GM12878 (cell line): ENCODE measurements around the gene SQSTM1. TPM values are rescaled to one million over a fixed set of nuclear protein-coding genes. Genes with fewer than 3 reads are reported as not detected.

Experiments
- ATF2 ChIP-seq: IDR thresholded peaks from 2 replicates; pipeline ENCODE4 v1.6.1; 2012; ENCODE audit warnings: low read length, inconsistent platforms
- CREM ChIP-seq: IDR thresholded peaks from 2 replicates; pipeline ENCODE4 v1.6.1; 2014; ENCODE audit warnings: antibody characterized with exemption, low read depth
- DPF2 ChIP-seq: fragments of 450-650 bp; IDR thresholded peaks from 2 replicates; pipeline ENCODE4 v1.6.1; 2017; ENCODE audit warnings: mild to moderate bottlenecking
- EGR1 ChIP-seq, 2 experiments: IDR thresholded peaks; 1 replicate in 1 of 2; 2 replicates in 1 of 2; pipeline ENCODE4 v1.6.1; 2011 to 2012; ENCODE audit warnings: low read depth in 2 of 2, low read length in 2 of 2, borderline replicate concordance in 1 of 2, mild to moderate bottlenecking in 1 of 2, moderate library complexity in 1 of 2
- NR2C1 ChIP-seq: fragments of 450-650 bp; IDR thresholded peaks from 2 replicates; pipeline ENCODE4 v1.6.1; 2017; ENCODE audit warnings: antibody characterized with exemption, mild to moderate bottlenecking, moderate library complexity
- POLR2A ChIP-seq: IDR thresholded peaks from 2 replicates; pipeline ENCODE4 v1.6.1; 2011; ENCODE audit warnings: low read depth, mild to moderate bottlenecking, low read length
- RFX5 ChIP-seq: IDR thresholded peaks from 2 replicates; pipeline ENCODE4 v1.6.1; 2011; ENCODE audit warnings: low read depth, low read length, improper control_type of control experiment
- SMAD5 ChIP-seq: IDR thresholded peaks from 2 replicates; pipeline ENCODE4 v1.6.1; 2016; ENCODE audit warnings: antibody characterized with exemption, low read depth
- SPI1 ChIP-seq: IDR thresholded peaks from 2 replicates; pipeline ENCODE4 v1.6.1; 2011; ENCODE audit warnings: low read depth, mild to moderate bottlenecking, low read length, moderate library complexity, borderline replicate concordance; ENCODE audit not compliant: insufficient read depth
- SUZ12 ChIP-seq: fragments of 200-600 bp; sonication (generic); IDR thresholded peaks from one replicate; pipeline ENCODE4 v1.6.1; 2018; ENCODE audit warnings: antibody characterized with exemption, mild to moderate bottlenecking; ENCODE audit not compliant: unreplicated experiment
- polyA plus RNA-seq, 11 experiments: library from polyadenylated mRNA; depleted of rRNA in 4 of 11; unstranded in 6 of 11; stranded (reverse) in 5 of 11; fragments of >200 nt; fragmentation: Nextera tagmentation in 4 of 11; fragmentation: Illumina TruSeq in 1 of 11; extraction: Ambion mirVana in 4 of 11; extraction: Trizol in 1 of 11; gene quantifications; 1 replicate in 1 of 11; 2 replicates in 10 of 11; pipeline versions ENCODE4 v1.2.1 to v1.2.3, GENCODE V29; 2011 to 2016; ENCODE audit warnings: inconsistent platforms in 2 of 11, missing spikeins in 2 of 11, low read depth in 1 of 11
- total RNA-seq, 4 experiments: library from RNA; depleted of rRNA in 3 of 4; stranded (reverse); fragments of >200 nt in 3 of 4; fragmentation: Illumina TruSeq in 1 of 4; extraction: Trizol in 1 of 4; gene quantifications; 2 replicates each; pipeline versions ENCODE4 v1.2.1 to v1.2.3, GENCODE V29; 2013 to 2021
- TF ChIP-seq, protein P1 (sequence below): fragments of 450-650 bp; IDR thresholded peaks from 2 replicates; pipeline ENCODE4 v1.6.1; 2017; ENCODE audit warnings: mild to moderate bottlenecking, moderate library complexity
- TF ChIP-seq, protein P2 (sequence below): fragments of 450-650 bp; IDR thresholded peaks from 2 replicates; pipeline ENCODE4 v1.6.1; 2017; ENCODE audit warnings: mild to moderate bottlenecking, low read depth, inconsistent platforms; ENCODE audit not compliant: poor library complexity, severe bottlenecking
- TF ChIP-seq, protein P3 (sequence below): fragments of 450-650 bp; IDR thresholded peaks from 2 replicates; pipeline ENCODE4 v1.6.1; 2017; ENCODE audit warnings: mild to moderate bottlenecking, moderate library complexity
- TF ChIP-seq, protein P4 (sequence below): fragments of 450-650 bp; IDR thresholded peaks from 2 replicates; pipeline ENCODE4 v1.6.1; 2018; ENCODE audit warnings: mild to moderate bottlenecking, low read depth, moderate library complexity; ENCODE audit not compliant: partially characterized antibody

Gene SQSTM1
- total and polyA plus RNA-seq, 10 of the 15 experiments (the other 5 are each of a cell fraction or from before 2014, with no cell fraction given): 6.3 to 138 (median 62.1) TPM

- TF ChIP-seq, protein P1, sequence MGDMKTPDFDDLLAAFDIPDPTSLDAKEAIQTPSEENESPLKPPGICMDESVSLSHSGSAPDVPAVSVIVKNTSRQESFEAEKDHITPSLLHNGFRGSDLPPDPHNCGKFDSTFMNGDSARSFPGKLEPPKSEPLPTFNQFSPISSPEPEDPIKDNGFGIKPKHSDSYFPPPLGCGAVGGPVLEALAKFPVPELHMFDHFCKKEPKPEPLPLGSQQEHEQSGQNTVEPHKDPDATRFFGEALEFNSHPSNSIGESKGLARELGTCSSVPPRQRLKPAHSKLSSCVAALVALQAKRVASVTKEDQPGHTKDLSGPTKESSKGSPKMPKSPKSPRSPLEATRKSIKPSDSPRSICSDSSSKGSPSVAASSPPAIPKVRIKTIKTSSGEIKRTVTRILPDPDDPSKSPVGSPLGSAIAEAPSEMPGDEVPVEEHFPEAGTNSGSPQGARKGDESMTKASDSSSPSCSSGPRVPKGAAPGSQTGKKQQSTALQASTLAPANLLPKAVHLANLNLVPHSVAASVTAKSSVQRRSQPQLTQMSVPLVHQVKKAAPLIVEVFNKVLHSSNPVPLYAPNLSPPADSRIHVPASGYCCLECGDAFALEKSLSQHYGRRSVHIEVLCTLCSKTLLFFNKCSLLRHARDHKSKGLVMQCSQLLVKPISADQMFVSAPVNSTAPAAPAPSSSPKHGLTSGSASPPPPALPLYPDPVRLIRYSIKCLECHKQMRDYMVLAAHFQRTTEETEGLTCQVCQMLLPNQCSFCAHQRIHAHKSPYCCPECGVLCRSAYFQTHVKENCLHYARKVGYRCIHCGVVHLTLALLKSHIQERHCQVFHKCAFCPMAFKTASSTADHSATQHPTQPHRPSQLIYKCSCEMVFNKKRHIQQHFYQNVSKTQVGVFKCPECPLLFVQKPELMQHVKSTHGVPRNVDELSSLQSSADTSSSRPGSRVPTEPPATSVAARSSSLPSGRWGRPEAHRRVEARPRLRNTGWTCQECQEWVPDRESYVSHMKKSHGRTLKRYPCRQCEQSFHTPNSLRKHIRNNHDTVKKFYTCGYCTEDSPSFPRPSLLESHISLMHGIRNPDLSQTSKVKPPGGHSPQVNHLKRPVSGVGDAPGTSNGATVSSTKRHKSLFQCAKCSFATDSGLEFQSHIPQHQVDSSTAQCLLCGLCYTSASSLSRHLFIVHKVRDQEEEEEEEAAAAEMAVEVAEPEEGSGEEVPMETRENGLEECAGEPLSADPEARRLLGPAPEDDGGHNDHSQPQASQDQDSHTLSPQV: no peak
- TF ChIP-seq POLR2A: peak; percentile 98
- peak; percentile 76 for TF ChIP-seq CREM
- TF ChIP-seq RFX5: no peak
- TF ChIP-seq SPI1: no peak
- no peak for TF ChIP-seq SUZ12
- TF ChIP-seq, protein P2, sequence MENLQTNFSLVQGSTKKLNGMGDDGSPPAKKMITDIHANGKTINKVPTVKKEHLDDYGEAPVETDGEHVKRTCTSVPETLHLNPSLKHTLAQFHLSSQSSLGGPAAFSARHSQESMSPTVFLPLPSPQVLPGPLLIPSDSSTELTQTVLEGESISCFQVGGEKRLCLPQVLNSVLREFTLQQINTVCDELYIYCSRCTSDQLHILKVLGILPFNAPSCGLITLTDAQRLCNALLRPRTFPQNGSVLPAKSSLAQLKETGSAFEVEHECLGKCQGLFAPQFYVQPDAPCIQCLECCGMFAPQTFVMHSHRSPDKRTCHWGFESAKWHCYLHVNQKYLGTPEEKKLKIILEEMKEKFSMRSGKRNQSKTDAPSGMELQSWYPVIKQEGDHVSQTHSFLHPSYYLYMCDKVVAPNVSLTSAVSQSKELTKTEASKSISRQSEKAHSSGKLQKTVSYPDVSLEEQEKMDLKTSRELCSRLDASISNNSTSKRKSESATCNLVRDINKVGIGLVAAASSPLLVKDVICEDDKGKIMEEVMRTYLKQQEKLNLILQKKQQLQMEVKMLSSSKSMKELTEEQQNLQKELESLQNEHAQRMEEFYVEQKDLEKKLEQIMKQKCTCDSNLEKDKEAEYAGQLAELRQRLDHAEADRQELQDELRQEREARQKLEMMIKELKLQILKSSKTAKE: no peak
- peak; percentile 86 for TF ChIP-seq DPF2
- TF ChIP-seq ATF2: no peak
- TF ChIP-seq, protein P3, sequence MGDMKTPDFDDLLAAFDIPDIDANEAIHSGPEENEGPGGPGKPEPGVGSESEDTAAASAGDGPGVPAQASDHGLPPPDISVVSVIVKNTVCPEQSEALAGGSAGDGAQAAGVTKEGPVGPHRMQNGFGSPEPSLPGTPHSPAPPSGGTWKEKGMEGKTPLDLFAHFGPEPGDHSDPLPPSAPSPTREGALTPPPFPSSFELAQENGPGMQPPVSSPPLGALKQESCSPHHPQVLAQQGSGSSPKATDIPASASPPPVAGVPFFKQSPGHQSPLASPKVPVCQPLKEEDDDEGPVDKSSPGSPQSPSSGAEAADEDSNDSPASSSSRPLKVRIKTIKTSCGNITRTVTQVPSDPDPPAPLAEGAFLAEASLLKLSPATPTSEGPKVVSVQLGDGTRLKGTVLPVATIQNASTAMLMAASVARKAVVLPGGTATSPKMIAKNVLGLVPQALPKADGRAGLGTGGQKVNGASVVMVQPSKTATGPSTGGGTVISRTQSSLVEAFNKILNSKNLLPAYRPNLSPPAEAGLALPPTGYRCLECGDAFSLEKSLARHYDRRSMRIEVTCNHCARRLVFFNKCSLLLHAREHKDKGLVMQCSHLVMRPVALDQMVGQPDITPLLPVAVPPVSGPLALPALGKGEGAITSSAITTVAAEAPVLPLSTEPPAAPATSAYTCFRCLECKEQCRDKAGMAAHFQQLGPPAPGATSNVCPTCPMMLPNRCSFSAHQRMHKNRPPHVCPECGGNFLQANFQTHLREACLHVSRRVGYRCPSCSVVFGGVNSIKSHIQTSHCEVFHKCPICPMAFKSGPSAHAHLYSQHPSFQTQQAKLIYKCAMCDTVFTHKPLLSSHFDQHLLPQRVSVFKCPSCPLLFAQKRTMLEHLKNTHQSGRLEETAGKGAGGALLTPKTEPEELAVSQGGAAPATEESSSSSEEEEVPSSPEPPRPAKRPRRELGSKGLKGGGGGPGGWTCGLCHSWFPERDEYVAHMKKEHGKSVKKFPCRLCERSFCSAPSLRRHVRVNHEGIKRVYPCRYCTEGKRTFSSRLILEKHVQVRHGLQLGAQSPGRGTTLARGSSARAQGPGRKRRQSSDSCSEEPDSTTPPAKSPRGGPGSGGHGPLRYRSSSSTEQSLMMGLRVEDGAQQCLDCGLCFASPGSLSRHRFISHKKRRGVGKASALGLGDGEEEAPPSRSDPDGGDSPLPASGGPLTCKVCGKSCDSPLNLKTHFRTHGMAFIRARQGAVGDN: peak; percentile 95
- peak in 1 of 2 experiments; percentile 90; a peak in 2 of 3 replicates for TF ChIP-seq EGR1 (IDR thresholded peaks at IDR 0.05; ENCODE audit: borderline replicate concordance in 1 of 2, low read depth in 2 of 2, low read length in 2 of 2)
- TF ChIP-seq, protein P4, sequence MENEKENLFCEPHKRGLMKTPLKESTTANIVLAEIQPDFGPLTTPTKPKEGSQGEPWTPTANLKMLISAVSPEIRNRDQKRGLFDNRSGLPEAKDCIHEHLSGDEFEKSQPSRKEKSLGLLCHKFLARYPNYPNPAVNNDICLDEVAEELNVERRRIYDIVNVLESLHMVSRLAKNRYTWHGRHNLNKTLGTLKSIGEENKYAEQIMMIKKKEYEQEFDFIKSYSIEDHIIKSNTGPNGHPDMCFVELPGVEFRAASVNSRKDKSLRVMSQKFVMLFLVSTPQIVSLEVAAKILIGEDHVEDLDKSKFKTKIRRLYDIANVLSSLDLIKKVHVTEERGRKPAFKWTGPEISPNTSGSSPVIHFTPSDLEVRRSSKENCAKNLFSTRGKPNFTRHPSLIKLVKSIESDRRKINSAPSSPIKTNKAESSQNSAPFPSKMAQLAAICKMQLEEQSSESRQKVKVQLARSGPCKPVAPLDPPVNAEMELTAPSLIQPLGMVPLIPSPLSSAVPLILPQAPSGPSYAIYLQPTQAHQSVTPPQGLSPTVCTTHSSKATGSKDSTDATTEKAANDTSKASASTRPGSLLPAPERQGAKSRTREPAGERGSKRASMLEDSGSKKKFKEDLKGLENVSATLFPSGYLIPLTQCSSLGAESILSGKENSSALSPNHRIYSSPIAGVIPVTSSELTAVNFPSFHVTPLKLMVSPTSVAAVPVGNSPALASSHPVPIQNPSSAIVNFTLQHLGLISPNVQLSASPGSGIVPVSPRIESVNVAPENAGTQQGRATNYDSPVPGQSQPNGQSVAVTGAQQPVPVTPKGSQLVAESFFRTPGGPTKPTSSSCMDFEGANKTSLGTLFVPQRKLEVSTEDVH: no peak
- TF ChIP-seq NR2C1: no peak
- peak; percentile 90; the same call in 1 of the 2 replicates for TF ChIP-seq SMAD5
Measured at GRCh38 chr5:179820483-179821297, at the start of gene SQSTM1 (continued).
